Pancreas (tissue), 10 donors: ENCODE measurements around the gene ZNF365. TPM values are rescaled to one million over a fixed set of nuclear protein-coding genes. Genes with fewer than 3 reads are reported as not detected.

ENCODE experiments used
- ATAC-seq, 4 donors: fragments of 200-7000 bp; cut with Tn5 transposase; one replicate each; pipeline versions ENCODE4 v1.8.0 to v1.9.1; 2020; ENCODE audit warnings: mild to moderate bottlenecking in 4 of 4, moderate library complexity in 4 of 4
- DNase-seq, 6 donors: peaks; one replicate each; pipeline ENCODE4 v3.0.0-alpha.2; 2020
- FAIRE-seq: peaks from 2 replicates; lab custom pipeline; 2012; peaks lifted over from hg19 to GRCh38; lab: Jason Lieb, UNC
- H3K27ac ChIP-seq, 4 donors: fragments of 200-600 bp; sonication (generic); 1 replicate in 3 of 4; 2 replicates in 1 of 4; pipeline versions ENCODE4 v1.5.0 to v1.8.0; 2020
- H3K27me3 ChIP-seq, 4 donors: fragments of 200-600 bp; one replicate each; pipeline ENCODE4 v1.8.0; 2021
- H3K36me3 ChIP-seq, 3 donors: fragments of 200-600 bp; sonication (generic) in 1 of 3; one replicate each; pipeline versions ENCODE4 v1.5.0 to v1.8.0; 2020 to 2021
- H3K4me1 ChIP-seq, 3 donors: fragments of 200-600 bp; one replicate each; pipeline ENCODE4 v1.8.0; 2021
- H3K4me3 ChIP-seq, 4 donors: fragments of 200-600 bp; sonication (generic) in 2 of 4; one replicate each; pipeline versions ENCODE4 v1.5.0 to v1.8.0; 2020 to 2021
- H3K9me3 ChIP-seq, 4 donors: fragments of 200-600 bp; one replicate each; pipeline ENCODE4 v1.8.0; 2021
- CTCF ChIP-seq, 4 donors: fragments of 200-600 bp; sonication (generic) in 3 of 4; IDR thresholded peaks; one replicate each; pipeline versions ENCODE4 v1.5.0 to v1.8.0; 2021; ENCODE audit warnings: antibody characterized with exemption in 4 of 4
- WGBS, 2 donors: extraction: QIAGEN DNeasy Blood & Tissue Kit; methylation state at CpG; one replicate each; pipeline ENCODE4 v1.1.7; 2013; 5-methylcytosine and 5-hydroxymethylcytosine counted together
- intact Hi-C, 3 donors: fragments of 100-400 bp; cut with DNase I; formaldehyde crosslinking; loops; one replicate each; pipeline versions ENCODE4 v1.11.1 to v1.14.2; 2022
- polyA plus RNA-seq, 2 donors: library from polyadenylated mRNA; stranded (reverse); fragments of 200-250 nt; gene quantifications; one replicate each; pipeline ENCODE4 v1.2.3, GENCODE V29; 2013
- total RNA-seq, 6 donors: library from RNA; stranded (reverse); fragmentation: NEBNext Ultra II Directional in 4 of 6; extraction: Animal tissue kit (Norgen Biotek cat#: 25700) in 4 of 6; gene quantifications; one replicate each; pipeline versions ENCODE4 v1.2.1 to v1.2.4, GENCODE V29; 2021 to 2023
- donor health status: healthy with polysubstance abuse.
- donor health status: DM: no; HTN: no; CAD: no; lungs with moderate emphysema.
- donor health status: DM: no; HTN: no; CAD: no.
- donor health status: control.
- donor health status: control.
- donor health status: Bipolar disorder and iron deficiency.
- donor health status: DM: yes; HTN: yes; CAD: no.
- donor health status: DM: no; HTN: no; CAD: no.
- donor health status: DM: no; HTN: no; CAD: no.
- donor health status: DM: yes; HTN: yes; CAD: no.

The ZNF365 gene
- total and polyA plus RNA-seq, 8 donors: 0.08 to 1.6 (median 0.34) TPM

DNA sequence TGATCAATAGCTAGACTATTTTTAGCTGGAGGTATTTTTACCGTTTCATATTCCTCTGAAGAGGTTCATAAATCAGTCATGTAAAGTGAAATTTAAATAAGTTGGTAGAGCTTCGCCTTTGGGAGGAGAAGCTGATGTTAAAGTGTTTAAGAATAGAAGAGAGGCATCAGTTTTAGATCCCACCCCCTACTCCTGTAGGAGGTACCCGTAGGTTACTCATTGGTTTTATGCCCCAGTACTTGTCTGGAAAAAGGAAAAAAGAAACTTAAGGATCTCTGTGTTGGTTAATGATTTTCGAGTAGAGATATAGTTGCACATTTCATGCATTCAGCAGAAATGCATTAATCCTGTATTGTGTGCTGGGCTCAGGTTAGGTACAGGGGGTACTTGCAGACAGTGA, 8.7 kb downstream of the ZNF365 start:
- TF ChIP-seq CTCF (IDR thresholded peaks at IDR 0.05): no peak
- Histone ChIP-seq H3K4me1 (no peaks in the 10 kb centered on the region), H3K4me3 (no peak overlapping the region), H3K36me3 (no peaks in the 10 kb centered on the region), H3K9me3 (no peaks in the 10 kb centered on the region), H3K27me3 (no peaks in the 10 kb centered on the region), H3K27ac (no peak overlapping the region)
- no peak for DNase-seq
- no peak for FAIRE-seq
- 53 to 67% methylated on average over 4 of the region's 4 CpGs for WGBS, 2 donors
- ATAC-seq: no peak
- intact Hi-C loops: no loop called here

DNA sequence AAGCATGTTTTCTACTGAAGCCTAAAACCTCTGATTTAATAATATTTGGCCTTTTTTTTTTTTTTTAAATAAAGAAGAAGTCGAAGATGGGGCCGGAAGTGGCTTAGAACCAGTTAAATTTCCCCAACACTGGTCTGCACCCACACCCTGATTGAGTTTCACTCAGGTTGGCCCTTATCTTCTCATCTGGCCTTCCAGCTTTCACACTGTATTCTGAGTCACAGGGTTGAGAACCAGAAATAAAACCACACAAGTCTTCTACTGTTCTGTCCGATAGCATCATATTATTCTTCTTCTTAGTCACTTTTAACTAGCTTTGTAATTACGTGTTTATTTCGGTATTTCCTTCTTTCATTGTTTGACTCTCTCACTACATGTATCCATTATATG, 9.9 kb downstream of the ZNF365 start:
- Histone ChIP-seq H3K27ac (no peak overlapping the region), H3K9me3 (no peaks in the 10 kb centered on the region), H3K27me3 (no peaks in the 10 kb centered on the region), H3K4me3 (no peak overlapping the region), H3K36me3 (no peaks in the 10 kb centered on the region), H3K4me1 (no peaks in the 10 kb centered on the region)
- DNase-seq (no peak), FAIRE-seq (no peak), ATAC-seq (peak in 1 of 4 donors; percentile 63)
- TF ChIP-seq CTCF (IDR thresholded peaks at IDR 0.05): no peak
- 67 to 87% methylated on average over 5 of the region's 5 CpGs for WGBS, 2 donors
- intact Hi-C loops: no loop called here

DNA sequence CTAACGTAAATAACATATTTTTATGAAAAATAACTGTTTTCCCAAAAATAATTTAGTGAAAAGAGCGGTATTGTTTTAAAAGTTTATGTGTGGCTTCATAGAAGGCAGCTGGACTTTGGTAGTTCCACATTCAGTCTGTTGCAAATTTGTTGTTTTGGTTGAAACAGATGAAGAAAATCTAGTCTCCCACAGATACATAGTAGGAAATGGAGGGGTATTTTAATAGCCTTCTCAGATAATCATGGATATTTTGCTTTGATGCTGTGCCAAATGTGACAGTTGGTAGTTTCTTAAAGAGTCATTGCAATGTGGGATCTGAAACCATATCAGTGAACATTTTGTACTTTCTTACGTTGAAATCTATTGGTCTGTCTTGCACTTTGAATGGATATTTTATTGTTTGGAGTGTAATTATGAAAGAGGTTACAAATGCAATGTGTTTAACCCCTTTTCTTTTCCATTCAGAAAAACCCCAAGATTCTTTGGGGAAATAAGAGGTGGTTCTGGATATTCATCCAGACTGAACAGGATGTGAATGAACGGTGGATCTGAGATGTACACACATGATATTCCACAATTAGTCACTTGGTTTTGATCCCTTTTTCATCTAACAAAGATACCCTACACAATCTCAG, 10.4 kb downstream of the ZNF365 start:
- 51 to 66% methylated on average over 4 of the region's 4 CpGs for WGBS, 2 donors
- DNase-seq (no peak), ATAC-seq (no peak), FAIRE-seq (no peak)
- TF ChIP-seq CTCF (IDR thresholded peaks at IDR 0.05): no peak
- Histone ChIP-seq H3K4me3 (no peak overlapping the region), H3K4me1 (no peaks in the 10 kb centered on the region), H3K36me3 (no peaks in the 10 kb centered on the region), H3K27me3 (no peaks in the 10 kb centered on the region), H3K27ac (no peak overlapping the region), H3K9me3 (no peaks in the 10 kb centered on the region)
- intact Hi-C loops: no loop called here

DNA sequence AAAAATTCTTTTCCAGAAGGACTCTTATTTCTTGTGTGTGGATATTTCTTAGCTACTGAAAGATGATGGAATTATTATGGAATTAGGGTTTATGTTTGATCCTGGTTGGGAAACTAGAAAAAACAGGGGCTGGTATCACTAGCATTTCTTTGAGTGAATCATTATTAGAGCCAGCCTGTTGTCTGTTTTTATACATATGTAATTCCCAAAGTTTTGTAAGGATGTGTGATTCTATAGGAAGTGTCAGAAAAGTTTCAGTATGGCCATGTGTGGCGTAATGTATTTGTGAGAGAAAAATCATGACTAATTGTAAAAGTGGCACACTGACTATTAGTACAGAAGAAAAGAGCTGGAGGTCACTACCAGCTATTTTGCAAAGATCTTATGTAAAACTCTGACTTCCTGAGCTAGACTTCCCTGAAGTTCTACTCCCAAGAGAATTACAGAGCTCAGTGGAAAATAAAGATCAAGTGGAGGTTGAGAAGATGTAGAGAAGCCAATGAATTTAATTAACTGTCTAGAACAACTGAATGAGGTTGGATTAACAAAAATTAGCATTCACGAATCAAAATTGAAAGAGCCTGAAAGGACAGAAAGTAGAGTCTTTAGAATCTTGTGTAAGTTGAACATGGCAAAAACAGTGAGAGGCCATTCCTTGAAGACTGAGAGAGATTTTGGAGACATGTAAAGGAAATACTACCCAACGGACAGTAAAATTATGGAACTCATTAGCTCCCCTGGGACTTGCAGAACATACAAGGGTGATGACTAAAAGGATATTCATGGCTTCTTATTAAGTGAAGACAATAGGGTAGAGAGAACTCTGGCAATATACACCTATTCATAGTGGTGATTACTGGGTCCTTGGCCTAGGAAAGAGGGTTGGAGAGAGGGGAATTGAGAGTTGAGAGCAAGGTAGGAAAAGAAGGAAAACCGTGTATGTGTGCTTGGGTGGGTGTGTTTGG, 12.5 kb downstream of the ZNF365 start:
- Histone ChIP-seq H3K27me3 (no peaks in the 10 kb centered on the region), H3K4me3 (no peak overlapping the region), H3K9me3 (no peaks in the 10 kb centered on the region), H3K36me3 (no peaks in the 10 kb centered on the region), H3K27ac (no peak overlapping the region), H3K4me1 (no peaks in the 10 kb centered on the region)
- no peak for TF ChIP-seq CTCF (IDR thresholded peaks at IDR 0.05)
- no peak for ATAC-seq
- intact Hi-C loops: no loop called here
- WGBS, 2 donors: 61 to 72% methylated on average over 4 of the region's 4 CpGs
- DNase-seq: no peak
- FAIRE-seq: no peak
